H1 (cell line): Measurements from ENCODE around the gene NSD2. TPM values are rescaled to one million over a fixed set of nuclear protein-coding genes. Genes with fewer than 3 reads are reported as not detected.

Source experiments
- CTCF ChIA-PET: fragments of 300-600 bp; sonication (Branson Sonifier 250); formaldehyde crosslinking; loops from one replicate; lab custom pipeline; 2021; ENCODE audit not compliant: partially characterized antibody; lab: Charles Lee
- POLR2A ChIA-PET: fragments of 300-600 bp; sonication (Branson Sonifier 250); formaldehyde crosslinking; loops from one replicate; lab custom pipeline; 2021; ENCODE audit warnings: inconsistent platforms; ENCODE audit not compliant: partially characterized antibody; lab: Charles Lee
- DNase-seq, 2 experiments: peaks; one replicate each; pipeline versions ENCODE4 v3.0.0 to v3.0.0-alpha.2; 2010 to 2022; ENCODE audit warnings: low spot score in 2 of 2, low read depth in 1 of 2, mixed read lengths in 1 of 2
- FAIRE-seq: peaks from 2 replicates; lab custom pipeline; 2011; peaks lifted over from hg19 to GRCh38; lab: Jason Lieb, UNC
- H2AFZ ChIP-seq: 2 replicates; pipeline ENCODE4 v1.8.1; 2012; ENCODE audit warnings: low read length, inconsistent platforms
- H2AK5ac ChIP-seq: 2 replicates; pipeline ENCODE4 v1.6.1; 2013; ENCODE audit warnings: low read depth, low read length
- H2BK120ac ChIP-seq: replicated peaks from 2 replicates; pipeline ENCODE3; 2013; ENCODE audit warnings: low read depth, low read length, inconsistent platforms
- H2BK12ac ChIP-seq: 2 replicates; pipeline ENCODE4 v1.6.1; 2013; ENCODE audit warnings: low read depth, low read length
- H2BK15ac ChIP-seq: 2 replicates; pipeline ENCODE4 v1.6.1; 2013; ENCODE audit warnings: low read length
- H2BK20ac ChIP-seq: 2 replicates; pipeline ENCODE4 v1.6.1; 2013; ENCODE audit warnings: low read length
- H2BK5ac ChIP-seq: 2 replicates; pipeline ENCODE4 v1.6.1; 2013; ENCODE audit warnings: low read depth, low read length
- H3K14ac ChIP-seq: 2 replicates; pipeline ENCODE4 v1.6.1; 2013; ENCODE audit warnings: inconsistent platforms; ENCODE audit not compliant: insufficient read length
- H3K18ac ChIP-seq: 2 replicates; pipeline ENCODE4 v1.6.1; 2013; ENCODE audit warnings: low read length; ENCODE audit errors: extremely low read depth
- H3K23ac ChIP-seq: 2 replicates; pipeline ENCODE4 v1.6.1; 2013; ENCODE audit warnings: inconsistent platforms; ENCODE audit not compliant: insufficient read length
- H3K23me2 ChIP-seq: 2 replicates; pipeline ENCODE4 v1.6.1; 2013; ENCODE audit warnings: low read depth, low read length
- H3K27ac ChIP-seq: 2 replicates; pipeline ENCODE4 v1.6.1; 2011; ENCODE audit warnings: low read depth, low read length, inconsistent platforms
- H3K27me3 ChIP-seq, 4 experiments: replicated peaks in 1 of 4; 1 replicate in 1 of 4; 2 replicates in 3 of 4; pipeline versions ENCODE4 v1.6.1 to v1.8.1; 2011 to 2013; ENCODE audit warnings: low read length in 3 of 4, mild to moderate bottlenecking in 3 of 4, inconsistent platforms in 2 of 4, mixed read lengths in 2 of 4, moderate library complexity in 1 of 4; ENCODE audit not compliant: control insufficient read depth in 3 of 4, insufficient read depth in 3 of 4; ENCODE audit errors: extremely low read depth in 1 of 4
- H3K36me3 ChIP-seq, 4 experiments: 2 replicates each; pipeline versions ENCODE4 v1.6.1 to v1.8.1; 2011 to 2013; ENCODE audit warnings: mild to moderate bottlenecking in 4 of 4, low read length in 3 of 4, moderate library complexity in 2 of 4, control low read depth in 1 of 4, inconsistent platforms in 1 of 4; ENCODE audit not compliant: insufficient read depth in 4 of 4, control insufficient read depth in 2 of 4
- H3K4ac ChIP-seq: replicated peaks from 2 replicates; pipeline ENCODE3; 2013; ENCODE audit warnings: low read length, low read depth, mixed read lengths, inconsistent platforms; ENCODE audit not compliant: insufficient read length
- H3K4me1 ChIP-seq, 4 experiments: replicated peaks in 1 of 4; 1 replicate in 1 of 4; 2 replicates in 3 of 4; pipeline versions ENCODE4 v1.6.1 to v1.8.1; 2011 to 2013; ENCODE audit warnings: low read length in 3 of 4, inconsistent platforms in 2 of 4, mixed read lengths in 1 of 4; ENCODE audit not compliant: insufficient read depth in 4 of 4, control insufficient read depth in 3 of 4
- H3K4me2 ChIP-seq, 2 experiments: 2 replicates each; pipeline versions ENCODE4 v1.6.1 to v1.8.1; 2011 to 2013; ENCODE audit warnings: low read depth in 2 of 2, low read length in 2 of 2, control low read depth in 1 of 2, inconsistent platforms in 1 of 2, mild to moderate bottlenecking in 1 of 2; ENCODE audit not compliant: insufficient read depth in 1 of 2
- H3K4me3 ChIP-seq, 4 experiments: fragments of 200-600, 300-600 bp in 1 of 4; sonication (generic), shearing (Covaris generic), sonication (Bioruptor Twin) in 1 of 4; 2 replicates each; pipeline versions ENCODE4 v1.5.1 to v1.8.1; 2011 to 2016; ENCODE audit warnings: low read length in 4 of 4, low read depth in 3 of 4, control low read depth in 2 of 4, inconsistent platforms in 2 of 4, mild to moderate bottlenecking in 2 of 4, mixed read lengths in 1 of 4, moderate library complexity in 1 of 4; ENCODE audit not compliant: insufficient read depth in 2 of 4; ENCODE audit errors: extremely low read depth in 1 of 4
- H3K56ac ChIP-seq: replicated peaks from 2 replicates; pipeline ENCODE3; 2013; ENCODE audit warnings: low read depth, mild to moderate bottlenecking, mixed read lengths, low read length, inconsistent platforms; ENCODE audit not compliant: insufficient read length
- H3K79me1 ChIP-seq: 2 replicates; pipeline ENCODE4 v1.6.1; 2013; ENCODE audit warnings: low read depth, low read length, control low read depth
- H3K79me2 ChIP-seq, 2 experiments: 2 replicates each; pipeline versions ENCODE4 v1.6.1 to v1.8.1; 2012 to 2013; ENCODE audit warnings: low read length in 2 of 2, mild to moderate bottlenecking in 2 of 2, inconsistent platforms in 1 of 2; ENCODE audit not compliant: insufficient read depth in 2 of 2, control insufficient read depth in 1 of 2
- H3K9ac ChIP-seq, 4 experiments: replicated peaks in 1 of 4; 1 replicate in 1 of 4; 2 replicates in 3 of 4; pipeline versions ENCODE4 v1.6.1 to v1.8.1; 2011 to 2013; ENCODE audit warnings: low read depth in 3 of 4, low read length in 3 of 4, control low read depth in 2 of 4, mild to moderate bottlenecking in 2 of 4, moderate library complexity in 2 of 4, inconsistent platforms in 1 of 4; ENCODE audit errors: extremely low read depth in 1 of 4
- H3K9me3 ChIP-seq, 2 experiments: 2 replicates each; pipeline versions ENCODE4 v1.6.1 to v1.8.1; 2012 to 2013; ENCODE audit warnings: mild to moderate bottlenecking in 2 of 2, moderate library complexity in 2 of 2, control low read depth in 1 of 2, inconsistent platforms in 1 of 2, low read depth in 1 of 2, low read length in 1 of 2, mixed read lengths in 1 of 2; ENCODE audit not compliant: insufficient read depth in 2 of 2
- H4K20me1 ChIP-seq, 2 experiments: replicated peaks in 1 of 2; 2 replicates each; pipeline versions ENCODE3 to v1.8.1; 2011 to 2013; ENCODE audit warnings: inconsistent platforms in 2 of 2, low read length in 2 of 2, mild to moderate bottlenecking in 1 of 2; ENCODE audit not compliant: insufficient read depth in 2 of 2, control insufficient read depth in 1 of 2
- H4K5ac ChIP-seq: 2 replicates; pipeline ENCODE4 v1.6.1; 2013; ENCODE audit warnings: low read length, low read depth, mixed read lengths, inconsistent platforms; ENCODE audit not compliant: insufficient read length
- H4K8ac ChIP-seq: 2 replicates; pipeline ENCODE4 v1.8.0; 2013; ENCODE audit warnings: mild to moderate bottlenecking, moderate library complexity, low read length, inconsistent platforms; ENCODE audit not compliant: insufficient read depth; ENCODE audit errors: extremely low read depth
- H4K91ac ChIP-seq: replicated peaks from 2 replicates; pipeline ENCODE3; 2013; ENCODE audit warnings: low read length, mixed read lengths, inconsistent platforms; ENCODE audit not compliant: insufficient read length
- CHD1 ChIP-seq: IDR thresholded peaks from 2 replicates; pipeline ENCODE4 v1.6.1; 2012; ENCODE audit warnings: low read depth, low read length, improper control_type of control experiment
- HDAC2 ChIP-seq, 2 experiments: fragments of 300-600 bp in 1 of 2; sonication (generic) in 1 of 2; IDR thresholded peaks; 2 replicates each; pipeline ENCODE4 v1.6.1; 2011 to 2012; ENCODE audit warnings: low read depth in 2 of 2, low read length in 2 of 2, mild to moderate bottlenecking in 2 of 2, moderate library complexity in 2 of 2, borderline replicate concordance in 1 of 2, inconsistent platforms in 1 of 2
- KDM1A ChIP-seq: fragments of 200-600, 300-600 bp; sonication (generic); IDR thresholded peaks from 2 replicates; pipeline ENCODE4 v1.7.1; 2016; ENCODE audit warnings: mild to moderate bottlenecking, low read length, borderline replicate concordance
- MAX ChIP-seq: IDR thresholded peaks from 2 replicates; pipeline ENCODE4 v1.6.1; 2012; ENCODE audit warnings: inconsistent platforms
- TBP ChIP-seq: IDR thresholded peaks from 2 replicates; pipeline ENCODE4 v1.6.1; 2011; ENCODE audit warnings: low read depth, low read length, improper control_type of control experiment
- WGBS, 2 experiments: shearing (Covaris generic) in 1 of 2; methylation state at CpG; one replicate each; pipeline versions ENCODE4 v1.1.6 to v1.1.7; 2013 to 2015; ENCODE audit warnings: low lambda C conversion rate in 2 of 2, mixed read lengths in 2 of 2, inconsistent platforms in 1 of 2, low coverage in 1 of 2, missing lambda C conversion rate in 1 of 2; ENCODE audit not compliant: insufficient replicate concordance in 2 of 2, insufficient coverage in 1 of 2, insufficient read length in 1 of 2; ENCODE audit errors: extremely low coverage in 1 of 2, missing lambda C conversion rate in 1 of 2; 5-methylcytosine and 5-hydroxymethylcytosine counted together
- polyA plus RNA-seq, 7 experiments: library from polyadenylated mRNA; depleted of rRNA in 3 of 7; stranded (reverse) in 5 of 7; unstranded in 2 of 7; fragments of >200 nt in 5 of 7; fragments of 200-250 nt in 2 of 7; gene quantifications; 1 replicate in 5 of 7; 2 replicates in 1 of 7; 4 replicates in 1 of 7; pipeline versions ENCODE4 v1.2.1 to v1.2.3, GENCODE V29; 2011 to 2013; ENCODE audit warnings: missing spikeins in 2 of 7, mixed read lengths in 2 of 7
- total RNA-seq: library from RNA; stranded (reverse); fragmentation: NEBNext Ultra II Directional; extraction: Animal tissue kit (Norgen Biotek cat#: 25700); gene quantifications from 2 replicates; pipeline ENCODE4 v1.2.1, GENCODE V29; 2021
- TF ChIP-seq, protein P1 (sequence below): IDR thresholded peaks from 2 replicates; pipeline ENCODE4 v1.6.1; 2011; ENCODE audit warnings: low read depth, mild to moderate bottlenecking, low read length; ENCODE audit not compliant: insufficient read depth

Gene NSD2
- total and polyA plus RNA-seq, 2 of the 8 experiments (the other 6 are each of a cell fraction or from before 2014, with no cell fraction given) = 26.7 to 129 TPM

DNA sequence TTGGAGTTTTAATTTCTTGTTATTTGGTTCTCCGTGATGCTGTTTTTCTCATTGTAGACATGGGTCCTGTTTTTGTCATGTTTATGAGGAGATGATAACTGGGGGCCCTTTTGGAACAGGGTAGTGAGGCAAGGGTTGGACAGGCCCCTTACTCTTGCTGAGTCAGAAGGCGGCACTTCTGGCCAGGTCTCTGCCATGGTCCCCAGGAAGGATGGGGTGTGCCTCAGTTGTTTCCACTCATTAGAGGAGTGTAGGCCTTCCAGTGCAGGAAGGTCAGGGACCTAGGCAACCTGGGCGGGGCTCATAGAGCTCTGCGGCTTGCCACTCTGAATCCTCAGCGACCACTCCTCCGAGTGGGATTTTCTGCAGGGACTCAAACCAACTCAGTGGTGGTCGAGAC, 69.4 kb downstream of the NSD2 start:
- Histone ChIP-seq H2AFZ (no peak overlapping the region), H2BK15ac (no peak overlapping the region), H4K91ac (no peak overlapping the region), H4K8ac (no peak overlapping the region), H3K56ac (no peak overlapping the region), H2BK120ac (no peak overlapping the region), H2BK20ac (no peak overlapping the region), H3K23me2 (no peaks in the 10 kb centered on the region), H2BK5ac (no peak overlapping the region), H4K20me1 (peaks cover 6% of the 10 kb centered on the region in 2 experiments), H3K27me3 (no peaks in the 10 kb centered on the region), H3K36me3 (peaks cover 11 to 44% (median 31%) of the 10 kb centered on the region in 4 experiments), H3K4me3 (no peak overlapping the region), H3K79me1 (no peaks in the 10 kb centered on the region; the same call in 1 of the 2 replicates), H3K18ac (no peak overlapping the region), H3K9ac (no peak overlapping the region), H3K4ac (no peak overlapping the region), H3K27ac (no peak overlapping the region), H2BK12ac (no peak overlapping the region), H3K9me3 (no peaks in the 10 kb centered on the region), H4K5ac (no peak overlapping the region), H3K4me1 (no peaks in the 10 kb centered on the region), H2AK5ac (no peak overlapping the region), H3K14ac (no peak overlapping the region), H3K79me2 (no peaks in the 10 kb centered on the region), H3K4me2 (no peak overlapping the region), H3K23ac (no peak overlapping the region)
- ChIA-PET POLR2A (no interaction called here), CTCF (interaction anchor here (0.6 to 1.3 kb wide), 3 partner anchors 12 to 130 kb away, joined by 3 to 5 read pairs (median 4); no protein-coding TSS in a partner anchor)
- no peak for DNase-seq
- FAIRE-seq = no peak
- WGBS, 2 experiments = 94% methylated on average over 7 of the region's 7 CpGs; no CpG with 5 or more reads in 1 of the 2 experiments
- TF ChIP-seq CHD1 = no peak
- TF ChIP-seq HDAC2 (IDR thresholded peaks at IDR 0.05; ENCODE audit: borderline replicate concordance in 1 of 2, low read depth in 2 of 2, low read length in 2 of 2) = no peak
- TF ChIP-seq, protein P1, sequence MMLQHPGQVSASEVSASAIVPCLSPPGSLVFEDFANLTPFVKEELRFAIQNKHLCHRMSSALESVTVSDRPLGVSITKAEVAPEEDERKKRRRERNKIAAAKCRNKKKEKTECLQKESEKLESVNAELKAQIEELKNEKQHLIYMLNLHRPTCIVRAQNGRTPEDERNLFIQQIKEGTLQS = no peak
- no peak for TF ChIP-seq TBP
- no peak for TF ChIP-seq MAX
- no peak for TF ChIP-seq KDM1A
